ENCODE results near the gene NCSTN.

The NCSTN gene

GRCh38 chr1:160352555-160352954 is 9.4 kb downstream of the NCSTN start:
- DNase-seq, result no peak

- no peak for DNase-seq
Measured at GRCh38 chr1:160353223-160353622, 10.0 kb downstream of the NCSTN start.

DNA sequence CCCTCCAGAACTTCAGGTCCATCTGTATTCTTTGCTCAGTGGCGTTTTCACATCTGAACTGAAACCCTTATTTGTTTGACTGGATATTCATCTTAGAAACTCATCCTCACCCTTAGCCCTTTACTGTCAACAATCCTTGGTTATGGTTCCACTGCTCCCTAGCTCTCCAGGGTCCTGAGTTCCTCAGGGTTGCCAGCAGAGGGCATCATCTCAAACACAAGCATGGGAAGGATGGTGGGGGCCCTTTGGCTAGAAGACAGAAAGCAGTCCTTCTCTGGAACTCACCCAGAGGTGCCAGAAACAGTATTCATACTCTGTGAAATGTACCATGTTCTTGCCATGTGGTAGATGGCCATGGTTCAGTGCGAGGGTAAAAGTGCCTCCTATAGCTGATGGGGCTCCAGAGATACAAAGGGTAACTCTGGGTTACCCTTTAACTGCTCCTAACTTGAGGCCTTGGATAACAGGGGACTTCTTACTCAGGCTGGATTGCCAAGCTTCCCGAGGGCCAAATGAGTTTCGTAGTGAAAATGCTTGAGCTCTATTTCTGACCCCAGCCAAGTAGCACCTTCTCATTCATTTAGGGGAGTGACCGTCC is 11.3 kb downstream of the NCSTN start:
- peak in 1 of 2 donors; percentile 12 for DNase-seq

DNA sequence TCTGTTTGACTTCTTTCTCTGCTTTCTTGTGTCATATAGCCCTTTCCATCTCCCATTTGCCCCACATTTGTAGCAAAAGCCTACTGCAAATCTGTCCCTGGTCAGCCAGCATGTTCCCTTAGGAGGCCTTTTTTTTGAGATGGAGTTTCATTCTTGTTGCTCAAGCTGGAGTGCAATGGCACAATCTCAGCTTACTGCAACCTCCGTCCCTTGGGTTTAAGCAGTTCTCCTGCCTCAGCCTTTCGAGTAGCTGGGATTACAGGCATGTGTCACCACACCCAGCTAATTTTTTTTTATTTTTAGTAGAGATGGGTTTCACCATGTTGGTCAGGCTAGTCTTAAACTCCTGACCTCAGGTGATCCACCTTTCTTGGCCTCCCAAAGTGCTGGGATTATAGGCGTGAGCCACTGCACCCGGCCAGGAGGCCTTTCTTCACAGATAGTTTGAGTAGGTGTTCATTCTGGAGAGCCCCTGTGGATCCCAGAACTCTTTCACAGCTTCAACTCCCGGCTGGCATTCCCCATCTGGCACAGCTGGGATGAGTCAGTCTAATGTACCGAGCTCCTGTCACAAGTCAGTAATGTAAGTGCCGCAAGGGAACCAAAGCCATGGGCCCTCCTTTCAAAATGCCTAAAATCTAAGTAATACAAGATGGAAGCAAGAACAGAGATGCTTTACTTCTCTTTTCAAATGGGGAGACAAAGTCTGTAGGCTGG is 14.3 kb downstream of the NCSTN start:
- DNase-seq, result no peak

GRCh38 chr1:160358073-160358472 is 14.9 kb downstream of the NCSTN start:
- DNase-seq, result no peak

DNA sequence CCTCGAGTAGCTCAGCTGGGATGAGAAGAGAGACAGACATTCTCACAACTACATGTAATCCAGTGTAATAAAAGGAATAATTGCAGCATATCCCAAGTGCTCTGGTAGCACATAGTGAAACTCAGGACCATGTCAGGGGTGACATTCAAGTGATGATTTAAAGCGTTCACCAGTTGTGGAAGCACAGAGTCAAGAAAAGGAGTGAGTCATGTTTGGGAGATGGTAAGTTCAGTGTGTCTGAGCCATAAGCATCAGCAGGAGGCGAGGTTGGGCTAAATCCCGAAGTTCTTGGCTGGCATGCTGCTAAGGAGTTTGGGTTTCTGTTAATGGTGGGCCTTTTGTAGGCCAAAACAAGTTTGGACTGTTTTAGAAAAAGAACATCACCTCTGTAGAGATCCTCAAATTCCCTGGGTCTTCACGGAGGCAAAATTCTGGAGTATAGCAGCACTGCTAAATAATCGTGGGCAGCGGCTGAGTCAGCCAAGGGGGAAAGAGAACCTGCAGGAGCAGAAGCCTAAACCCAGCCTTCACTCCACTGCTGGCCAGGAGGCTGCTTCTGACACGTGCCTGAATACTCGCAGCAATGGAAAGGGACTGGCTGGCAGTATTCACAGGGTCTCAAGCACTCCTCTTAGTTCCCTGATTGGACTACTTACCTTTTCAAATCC is 16.5 kb downstream of the NCSTN start:
- DNase-seq, result no peak

- no peak for DNase-seq
Measured at GRCh38 chr1:160360227-160360695, 17.1 kb downstream of the NCSTN start.

DNA sequence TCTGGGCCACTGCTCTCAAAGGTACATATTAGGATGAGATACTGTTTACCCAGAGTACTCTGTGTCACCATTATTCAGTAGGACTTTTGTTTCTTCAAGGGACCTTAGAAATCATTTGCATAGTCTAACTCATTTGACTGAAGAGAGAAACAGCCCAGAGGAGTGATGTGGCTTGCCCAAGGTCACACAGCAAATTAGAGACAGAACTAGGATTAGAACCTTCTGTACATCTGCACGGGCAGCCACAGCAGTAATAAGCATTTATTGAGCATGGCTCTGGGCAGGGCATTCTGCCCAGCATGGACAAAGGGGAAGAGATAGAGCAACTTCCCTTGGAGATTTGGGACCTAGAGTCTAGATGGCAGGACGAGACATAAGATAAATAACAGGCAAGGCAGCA is 18.0 kb downstream of the NCSTN start:
- DNase-seq, result no peak

GRCh38 chr1:160361814-160362167 is 18.6 kb downstream of the NCSTN start:
- no peak for DNase-seq

GRCh38 chr1:160362168-160362957 is 19.2 kb downstream of the NCSTN start:
- DNase-seq, result no peak

GRCh38 chr1:160363010-160363409 is 19.8 kb downstream of the NCSTN start:
- no peak for DNase-seq

GRCh38 chr1:160363951-160364735 is 21.0 kb downstream of the NCSTN start:
- no peak for DNase-seq

GRCh38 chr1:160365325-160365724 is 22.1 kb downstream of the NCSTN start:
- DNase-seq, result no peak

GRCh38 chr1:160366731-160367515 is 23.7 kb downstream of the NCSTN start, which contains the start of gene NHLH1:
TSS of gene NHLH1 (plus strand) at chr1:160367071. CDS start at chr1:160370732, 3,661 bp downstream.
- DNase-seq, result no peak

DNA sequence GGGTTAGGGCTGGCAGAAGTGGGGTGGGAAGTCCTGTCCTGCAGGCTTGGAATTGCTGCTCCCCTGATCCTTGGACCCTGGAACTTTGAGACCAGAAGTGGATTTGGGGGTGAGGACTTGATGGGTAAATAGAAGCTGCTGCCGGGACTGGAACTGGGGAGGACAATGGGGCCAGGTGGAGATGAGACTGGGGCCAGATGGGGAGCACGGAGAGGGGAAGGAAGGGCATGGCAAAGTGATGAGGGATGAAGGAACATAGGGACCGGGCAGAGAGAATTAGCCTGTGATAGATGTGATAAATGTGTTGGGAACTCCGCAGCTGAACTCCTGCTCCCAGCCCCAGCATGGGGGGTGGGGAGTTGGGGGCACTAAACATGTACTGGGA is 24.3 kb downstream of the NCSTN start:
- no peak for DNase-seq

- no peak for DNase-seq
Measured at GRCh38 chr1:160367934-160368923, 25.0 kb downstream of the NCSTN start.

DNA sequence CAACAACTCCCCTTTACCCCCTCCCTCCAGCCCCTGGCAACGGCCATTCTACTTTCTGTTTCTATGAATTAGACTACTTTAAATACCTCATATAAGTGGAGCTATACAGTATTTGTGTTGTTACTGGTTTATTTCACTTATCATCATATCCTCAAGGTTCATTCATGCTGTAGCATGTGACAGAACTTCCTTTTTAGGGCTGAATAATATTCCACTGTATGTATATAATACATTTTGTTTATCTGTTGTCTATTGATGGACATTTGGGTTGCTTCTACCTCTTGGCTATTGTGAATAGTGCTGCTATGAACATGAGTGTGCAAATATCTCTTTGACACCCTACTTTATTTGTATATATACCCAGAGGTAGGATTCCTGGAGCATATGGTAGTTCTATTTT is 25.9 kb downstream of the NCSTN start:
- no peak for DNase-seq

DNA sequence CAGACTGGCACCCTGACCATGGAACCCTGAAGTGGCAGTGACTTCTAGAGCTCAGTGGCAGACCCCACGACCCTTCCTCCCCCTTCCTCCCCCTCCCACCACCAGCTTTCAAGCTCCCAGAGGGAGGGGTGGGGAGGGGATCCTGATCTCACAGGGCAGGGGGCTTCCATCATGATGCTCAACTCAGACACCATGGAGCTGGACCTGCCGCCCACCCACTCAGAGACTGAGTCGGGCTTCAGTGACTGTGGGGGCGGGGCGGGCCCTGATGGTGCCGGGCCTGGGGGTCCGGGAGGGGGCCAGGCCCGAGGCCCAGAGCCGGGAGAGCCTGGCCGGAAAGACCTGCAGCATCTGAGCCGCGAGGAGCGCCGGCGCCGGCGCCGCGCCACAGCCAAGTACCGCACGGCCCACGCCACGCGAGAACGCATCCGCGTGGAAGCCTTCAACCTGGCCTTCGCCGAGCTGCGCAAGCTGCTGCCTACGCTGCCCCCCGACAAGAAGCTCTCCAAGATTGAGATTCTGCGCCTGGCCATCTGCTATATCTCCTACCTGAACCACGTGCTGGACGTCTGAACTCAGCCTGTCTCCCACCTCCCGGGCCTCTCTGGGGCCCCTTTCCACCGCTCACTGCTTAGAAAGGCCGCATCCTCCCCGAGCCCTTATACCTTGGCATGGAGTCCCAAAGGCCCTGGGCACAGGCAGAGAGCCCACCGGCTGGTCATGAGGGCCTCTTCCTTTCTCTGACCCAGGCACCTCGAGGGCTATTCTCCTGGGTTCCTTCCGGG is 27.6 kb downstream of the NCSTN start:
- no peak for DNase-seq

- DNase-seq, result no peak
Measured at GRCh38 chr1:160371346-160371631, 28.1 kb downstream of the NCSTN start.

DNA sequence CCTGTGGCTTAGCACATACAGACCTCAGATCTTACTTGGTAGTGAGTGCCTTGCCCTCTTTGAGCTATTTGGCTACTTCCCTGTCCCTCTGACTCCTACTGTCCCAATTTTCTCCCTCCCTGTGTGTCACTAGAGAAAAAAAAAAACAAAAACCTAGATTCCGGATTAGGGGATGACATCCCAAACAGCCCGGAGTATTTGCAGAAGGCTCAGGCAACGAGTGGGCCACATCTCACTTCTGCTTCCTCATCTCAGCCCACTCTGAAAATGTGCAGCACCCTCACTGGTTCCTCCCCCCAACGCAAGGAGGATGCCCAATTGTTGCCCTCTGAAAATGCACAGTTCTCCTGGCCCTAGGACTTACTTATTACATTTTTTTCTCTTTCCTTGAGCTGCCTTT is 28.6 kb downstream of the NCSTN start:
- no peak for DNase-seq

Data from hippocampal formation (tissue), 2 donors.